HG03521 (cell line): ENCODE measurements around the gene THSD7A.

ENCODE experiments used
- ATAC-seq: cut with Tn5 transposase; IDR thresholded peaks from one replicate; pipeline ENCODE4 v1.9.1; 2021; ENCODE audit warnings: mild to moderate bottlenecking, moderate library complexity; ENCODE audit not compliant: unreplicated experiment

Gene THSD7A

GRCh38 chr7:11710377-11710776 is 121.6 kb downstream of the THSD7A start:
- ATAC-seq, result no peak

DNA sequence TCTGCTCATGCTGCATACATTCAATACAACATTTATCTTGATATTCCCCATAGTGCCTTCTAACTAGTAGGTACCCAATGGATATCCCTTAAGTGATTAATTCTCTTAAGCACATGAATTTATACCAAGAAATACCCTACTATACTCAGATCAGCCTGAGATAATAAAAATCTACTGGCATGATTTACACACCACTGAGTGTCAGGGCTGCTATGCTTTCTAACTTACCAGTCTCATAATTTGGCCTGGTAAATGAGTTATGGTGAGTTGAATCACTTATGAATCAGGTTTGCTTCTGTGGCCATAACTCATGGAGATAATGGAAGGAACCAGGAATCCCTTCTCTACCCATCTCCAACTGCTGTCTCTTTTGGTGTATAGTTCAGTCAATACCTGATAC is 122.8 kb downstream of the THSD7A start:
- ATAC-seq, result no peak

- no peak for ATAC-seq
Measured at GRCh38 chr7:11707606-11708193, 124.3 kb downstream of the THSD7A start.

- no peak for ATAC-seq
Measured at GRCh38 chr7:11706666-11707605, 125.1 kb downstream of the THSD7A start.

DNA sequence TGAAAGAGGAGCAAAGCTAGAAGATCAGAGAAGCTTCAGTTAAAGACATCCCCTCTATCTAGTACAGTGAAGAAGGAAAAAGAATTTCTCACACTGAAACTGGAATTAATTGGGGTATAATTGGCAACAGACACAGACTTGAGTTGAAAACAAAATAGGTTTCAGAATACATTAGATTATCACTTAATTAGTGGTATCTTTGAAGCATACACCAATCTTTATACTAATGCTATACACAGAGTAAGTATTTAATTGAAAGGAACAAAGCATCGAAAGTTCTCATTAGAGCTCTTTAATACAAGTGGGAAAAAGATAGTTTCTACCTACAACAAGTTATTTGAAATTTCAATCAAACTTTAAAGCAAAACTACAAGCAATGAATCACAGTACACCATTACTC is 128.2 kb downstream of the THSD7A start:
- no peak for ATAC-seq

DNA sequence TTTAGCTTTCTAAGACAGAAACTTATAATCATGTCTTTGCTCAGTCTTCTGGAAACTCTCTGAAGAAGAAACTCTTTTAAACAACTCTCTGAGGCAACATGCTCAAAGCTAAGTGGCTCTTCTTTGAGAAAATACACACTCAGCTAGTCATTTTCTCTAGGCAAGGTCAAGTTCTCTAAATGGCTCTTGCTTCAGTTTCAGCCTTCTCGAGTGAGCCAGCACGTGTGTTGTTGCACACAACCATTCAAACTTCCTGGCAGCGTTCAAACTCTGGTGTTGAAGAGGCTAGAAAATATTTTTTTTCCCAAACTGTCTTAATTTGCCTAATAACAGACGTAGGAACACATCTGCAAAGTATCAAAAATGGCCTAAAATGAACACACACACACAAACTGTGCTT is 129.1 kb downstream of the THSD7A start:
- no peak for ATAC-seq

DNA sequence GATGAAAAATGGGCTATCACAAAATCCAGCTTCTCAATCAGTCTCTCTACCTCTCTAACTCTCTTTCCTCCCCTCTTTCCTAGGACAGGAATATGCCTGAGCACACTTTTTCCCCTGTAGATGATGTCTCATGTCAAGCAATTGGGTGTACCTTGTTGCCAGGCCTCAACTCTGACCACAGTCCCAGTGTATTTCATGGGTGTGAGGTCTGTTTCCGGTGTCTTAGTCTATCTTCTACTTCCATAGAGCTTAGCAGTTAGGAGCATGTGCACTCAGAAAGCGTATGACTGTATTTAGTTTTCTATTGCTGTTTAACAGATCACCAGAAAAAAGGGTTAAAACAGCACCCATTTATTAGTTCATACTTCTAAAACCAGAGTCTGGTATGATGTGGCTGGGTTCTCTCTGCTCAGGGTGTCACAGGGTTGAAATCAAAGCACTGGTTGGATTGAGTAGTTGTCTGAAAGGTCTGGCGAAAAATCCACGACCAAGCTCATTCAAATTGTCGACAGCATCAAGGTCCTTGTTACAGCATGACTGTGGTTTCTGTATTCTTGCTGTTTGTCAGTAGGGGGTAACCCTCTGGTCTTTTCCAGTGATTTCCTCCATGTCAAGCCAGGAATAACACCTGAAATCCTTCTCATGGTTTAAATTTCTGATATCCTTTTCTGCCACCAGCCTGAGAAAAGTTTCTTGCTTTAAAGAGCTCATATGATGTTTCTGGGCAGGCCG is 130.0 kb downstream of the THSD7A start:
- no peak for ATAC-seq

- ATAC-seq, result no peak
Measured at GRCh38 chr7:11699666-11700065, 132.3 kb downstream of the THSD7A start.

DNA sequence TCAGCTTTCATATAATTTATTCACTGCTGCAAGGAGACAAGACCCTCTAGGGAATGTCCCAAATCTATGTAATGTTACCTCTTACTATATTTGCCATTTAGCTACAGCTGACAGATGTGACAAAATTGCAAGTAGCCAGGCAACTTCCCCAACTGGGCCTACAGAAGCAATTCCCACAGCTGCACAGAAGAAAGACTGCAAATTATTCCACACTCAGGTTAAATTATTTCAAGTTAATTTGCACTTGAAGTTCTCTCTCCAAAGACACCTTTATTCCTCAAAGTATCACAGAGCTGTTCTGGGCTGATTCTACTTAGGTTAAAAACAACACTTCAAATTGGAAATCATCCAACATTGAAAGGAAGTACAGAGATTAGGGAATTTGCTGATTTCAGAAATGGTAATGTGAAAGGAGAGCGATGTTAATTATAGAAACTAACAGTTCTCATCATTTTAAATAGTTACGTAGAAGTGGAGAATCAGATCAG is 133.6 kb downstream of the THSD7A start:
- ATAC-seq, result no peak

DNA sequence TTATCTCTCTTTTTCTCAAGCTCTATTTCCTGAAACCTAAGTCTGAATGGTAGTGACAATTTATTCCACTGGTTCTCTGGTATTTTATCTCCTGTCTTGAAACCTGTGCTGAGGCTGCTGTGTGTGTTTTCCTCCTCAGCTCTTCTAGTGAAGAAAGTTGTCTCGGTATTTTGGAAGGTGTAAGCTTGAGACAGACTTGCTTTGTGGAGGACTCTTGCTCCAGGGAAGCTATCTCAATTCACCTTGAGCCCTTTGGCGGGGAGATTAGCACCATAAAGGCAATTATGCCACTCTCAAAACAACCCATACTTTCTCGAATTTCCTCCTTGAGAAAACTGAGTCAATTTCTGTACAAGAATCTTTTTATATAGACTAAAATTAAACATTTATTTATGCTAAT is 141.6 kb downstream of the THSD7A start:
- ATAC-seq, result no peak

GRCh38 chr7:11689096-11689495 is 142.9 kb downstream of the THSD7A start:
- no peak for ATAC-seq

GRCh38 chr7:11681461-11681860 is 150.5 kb downstream of the THSD7A start:
- no peak for ATAC-seq

DNA sequence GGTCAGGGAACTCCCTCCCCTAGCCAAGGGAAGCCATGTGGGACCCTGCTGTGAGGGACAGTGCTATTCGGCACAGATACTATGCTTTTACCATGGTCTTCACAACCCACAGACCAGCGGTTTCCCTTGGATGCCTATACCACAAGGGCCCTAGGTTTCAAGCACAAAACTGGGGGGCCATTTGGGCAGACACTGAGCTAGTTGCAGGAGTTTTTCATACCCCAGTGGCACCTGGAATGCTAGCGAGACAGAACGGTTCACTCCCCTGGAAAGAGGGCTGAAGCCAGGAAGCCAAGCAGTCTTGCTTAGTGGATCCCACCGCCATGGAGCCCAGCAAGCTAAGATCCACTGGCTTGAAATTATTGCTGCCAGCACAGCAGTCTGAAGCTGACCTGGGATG is 156.8 kb downstream of the THSD7A start:
- ATAC-seq, result no peak

GRCh38 chr7:11668727-11669126 is 163.3 kb downstream of the THSD7A start:
- no peak for ATAC-seq

DNA sequence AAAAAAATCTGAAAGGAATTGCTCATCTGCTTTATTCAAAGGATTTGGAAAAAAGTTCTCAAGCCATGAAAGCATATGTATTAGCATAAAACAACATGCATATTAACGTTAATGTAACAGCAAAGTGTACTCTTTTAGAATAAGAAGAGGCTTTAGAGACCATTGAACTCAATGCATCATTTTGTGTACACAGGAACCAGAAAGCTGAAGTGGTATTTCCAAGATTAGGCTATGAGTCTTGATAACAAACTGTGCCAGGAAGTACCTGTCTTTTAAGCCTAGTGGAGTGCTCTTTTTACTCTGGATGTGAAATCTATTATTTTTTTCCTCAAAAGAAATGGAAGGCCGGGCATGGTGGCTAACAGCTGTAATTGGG is 164.2 kb downstream of the THSD7A start:
- no peak for ATAC-seq

GRCh38 chr7:11667071-11667809 is 164.8 kb downstream of the THSD7A start:
- ATAC-seq, result no peak

DNA sequence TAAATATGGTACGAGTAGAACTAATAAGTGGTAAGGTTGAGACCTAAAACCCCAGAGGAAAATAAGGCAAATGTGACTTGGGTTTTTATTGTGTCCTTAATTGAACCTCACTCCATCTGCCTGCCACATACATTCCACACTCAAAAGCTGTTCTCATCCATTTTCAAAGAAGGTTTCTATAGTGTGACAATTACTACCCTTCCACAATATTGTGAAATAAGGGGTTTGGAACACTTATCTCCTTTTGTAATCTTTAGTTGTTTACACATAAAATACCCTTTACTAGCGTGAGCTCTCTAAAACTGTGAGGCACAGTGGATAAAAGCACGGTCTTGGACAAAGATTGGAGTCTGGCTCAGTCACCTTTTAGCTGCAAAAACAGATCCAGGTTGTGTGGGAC is 166.6 kb downstream of the THSD7A start:
- no peak for ATAC-seq

DNA sequence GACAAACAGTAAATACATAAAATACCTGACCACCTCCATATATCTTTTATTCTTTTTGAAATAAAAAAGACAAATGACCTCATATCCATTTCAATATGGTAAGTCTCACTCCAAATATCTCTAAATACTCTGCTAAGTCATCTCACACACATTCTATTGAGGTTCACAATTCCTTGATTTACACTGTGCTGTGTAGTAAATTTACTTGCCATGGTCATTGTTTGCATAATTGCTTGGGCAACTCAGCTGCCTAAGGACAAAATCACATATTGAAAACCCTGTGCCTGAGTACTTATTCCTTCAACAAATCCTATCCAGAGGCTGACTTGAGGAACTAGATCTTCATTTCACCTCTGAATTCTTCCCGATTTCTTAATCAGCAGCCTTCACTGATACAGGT is 176.4 kb downstream of the THSD7A start:
- no peak for ATAC-seq

DNA sequence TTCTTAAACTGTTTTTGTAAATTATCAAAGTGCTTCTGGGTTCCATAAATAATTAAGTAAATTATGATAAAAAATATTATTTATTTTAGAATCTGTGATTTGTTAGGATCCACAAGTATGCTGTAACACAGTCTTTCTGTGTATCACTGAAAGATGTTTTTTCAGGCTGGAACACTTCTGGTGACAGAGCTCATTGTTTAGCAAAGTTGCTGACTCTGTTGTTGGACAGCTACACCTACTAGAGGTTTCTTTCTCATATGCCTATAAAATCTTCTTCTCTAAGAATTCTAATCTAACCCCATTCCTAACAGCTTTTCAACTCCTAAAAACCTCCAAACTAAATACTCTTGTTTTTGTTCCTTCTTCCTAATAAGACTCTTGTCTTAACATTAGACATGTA is 176.8 kb downstream of the THSD7A start:
- ATAC-seq, result no peak

DNA sequence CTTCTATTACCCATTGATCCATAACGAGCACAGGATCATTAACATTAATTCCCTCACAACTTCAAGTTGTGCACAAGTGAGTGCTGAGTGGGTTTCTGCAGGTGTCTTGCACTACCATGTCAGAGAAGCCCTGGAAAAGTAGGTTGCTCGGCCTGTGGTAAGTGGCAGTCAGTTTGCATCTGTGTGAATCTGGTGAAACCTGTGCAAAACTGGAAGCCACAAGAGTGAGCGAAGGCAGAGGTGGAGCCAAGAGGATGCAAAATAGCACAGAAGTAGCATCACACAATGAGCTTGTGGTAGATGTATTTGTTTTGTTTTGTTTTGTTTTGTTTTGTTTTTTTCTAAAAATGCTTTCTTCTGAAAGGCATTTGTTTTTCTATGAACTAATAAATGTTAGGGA is 181.5 kb downstream of the THSD7A start:
- ATAC-seq, result no peak

GRCh38 chr7:11650030-11650429 is 182.0 kb downstream of the THSD7A start:
- ATAC-seq, result no peak
